GM12892 (cell line): ENCODE measurements around the gene MTERF4.

Experiments used
- POLR2A ChIP-seq: IDR thresholded peaks from 2 replicates; pipeline ENCODE4 v1.6.1; 2011; ENCODE audit warnings: low read depth, low read length, control low read depth
- POLR2AphosphoS5 ChIP-seq: IDR thresholded peaks from 2 replicates; pipeline ENCODE4 v1.6.1; 2011; ENCODE audit warnings: low read depth, low read length, control low read depth
- TAF1 ChIP-seq: IDR thresholded peaks from 2 replicates; pipeline ENCODE4 v1.6.1; 2011; ENCODE audit warnings: low read depth, mild to moderate bottlenecking, control low read depth, low read length, borderline replicate concordance

GRCh38 chr2:241091201-241091600, 10.9 kb downstream of the MTERF4 start:
- TF ChIP-seq POLR2A (no peak), POLR2AphosphoS5 (no peak), TAF1 (no peak)
